K562 (cell line): ENCODE results near the gene EXOC3. TPM values are rescaled to one million over a fixed set of nuclear protein-coding genes. Genes with fewer than 3 reads are reported as not detected.

Experiments used
- ARNT ChIP-seq, 2 experiments: fragments of 450-650 bp; IDR thresholded peaks; 2 replicates each; pipeline ENCODE4 v1.6.1; 2016; ENCODE audit warnings: mild to moderate bottlenecking in 1 of 2
- CXXC5 ChIP-seq: fragments of 250-450 bp; sonication (Bioruptor Pico); IDR thresholded peaks from 2 replicates; pipeline ENCODE4 v1.8.0; 2022; ENCODE audit warnings: inconsistent platforms, mild to moderate bottlenecking, moderate library complexity
- E2F3 ChIP-seq: fragments of 250-450 bp; sonication (Bioruptor Pico); IDR thresholded peaks from 2 replicates; pipeline ENCODE4 v1.4.0; 2020; ENCODE audit warnings: mild to moderate bottlenecking
- JUN ChIP-seq, 2 experiments: sonication (generic) in 1 of 2; formaldehyde crosslinking in 1 of 2; IDR thresholded peaks; 2 replicates each; pipeline versions ENCODE4 v1.6.1 to v1.8.0; 2012 to 2022; ENCODE audit warnings: borderline replicate concordance in 2 of 2, mild to moderate bottlenecking in 2 of 2, improper control_type of control experiment in 1 of 2, low read depth in 1 of 2, low read length in 1 of 2, missing genetic modification reagents in 1 of 2
- KLF16 ChIP-seq: IDR thresholded peaks from 2 replicates; pipeline ENCODE4 v1.6.1; 2016; ENCODE audit warnings: antibody characterized with exemption
- NR2C2 ChIP-seq, 2 experiments: fragments of 200-800 bp in 1 of 2; sonication (Bioruptor generic) in 1 of 2; sonication (generic) in 1 of 2; formaldehyde crosslinking in 1 of 2; IDR thresholded peaks; 2 replicates each; pipeline versions ENCODE4 v1.6.1 to v1.8.0; 2016 to 2022; ENCODE audit warnings: mild to moderate bottlenecking in 1 of 2, missing compliant biosample characterization in 1 of 2, missing genetic modification characterization in 1 of 2, missing genetic modification reagents in 1 of 2
- RFX1 ChIP-seq: fragments of 450-650 bp; IDR thresholded peaks from 2 replicates; pipeline ENCODE4 v1.6.1; 2016; ENCODE audit warnings: mild to moderate bottlenecking, moderate library complexity
- RNF219 ChIP-seq: fragments of 250-450 bp; sonication (Bioruptor Pico); IDR thresholded peaks from 2 replicates; pipeline ENCODE4 v1.5.0; 2022; ENCODE audit warnings: mild to moderate bottlenecking
- SMARCE1 ChIP-seq: fragments of 450-650 bp; IDR thresholded peaks from 2 replicates; pipeline ENCODE4 v1.7.1; 2016; ENCODE audit warnings: mild to moderate bottlenecking
- THAP7 ChIP-seq: fragments of 250-450 bp; sonication (Bioruptor Pico); IDR thresholded peaks from 2 replicates; pipeline ENCODE4 v1.5.0; 2021
- ZNF121 ChIP-seq: sonication (generic); formaldehyde crosslinking; conservative IDR thresholded peaks from 2 replicates; pipeline ENCODE4 v1.8.0; 2022; ENCODE audit warnings: missing genetic modification reagents
- ZNF318 ChIP-seq, 2 experiments: fragments of 450-650 bp; IDR thresholded peaks; 2 replicates each; pipeline ENCODE4 v1.6.1; 2016; ENCODE audit warnings: mild to moderate bottlenecking in 2 of 2, borderline replicate concordance in 1 of 2, low read depth in 1 of 2, moderate library complexity in 1 of 2
- ZNF511 ChIP-seq: sonication (generic); formaldehyde crosslinking; IDR thresholded peaks from 2 replicates; pipeline ENCODE4 v1.8.0; 2022; ENCODE audit warnings: mild to moderate bottlenecking, missing genetic modification reagents
- ZNF644 ChIP-seq: fragments of 200-800 bp; sonication (Bioruptor generic); IDR thresholded peaks from 2 replicates; pipeline ENCODE4 v1.6.1; 2016; ENCODE audit warnings: low read depth, missing genetic modification characterization, missing compliant biosample characterization
- polyA plus RNA-seq, 8 experiments: library from polyadenylated mRNA; depleted of rRNA in 4 of 8; stranded (reverse) in 5 of 8; unstranded in 3 of 8; fragments of >200 nt; fragmentation: Nextera tagmentation in 2 of 8; fragmentation: Illumina TruSeq in 1 of 8; extraction: Ambion mirVana in 2 of 8; extraction: Trizol in 1 of 8; gene quantifications; 2 replicates each; pipeline versions ENCODE4 v1.2.1 to v1.2.3, GENCODE V29; 2011 to 2014; ENCODE audit warnings: inconsistent platforms in 1 of 8, missing spikeins in 1 of 8
- total RNA-seq, 7 experiments: library from RNA; depleted of rRNA in 6 of 7; stranded (reverse); fragments of >200 nt in 6 of 7; fragmentation: Illumina TruSeq in 2 of 7; extraction: Trizol in 2 of 7; gene quantifications; 2 replicates each; pipeline versions ENCODE4 v1.2.1 to v1.2.3, GENCODE V29; 2011 to 2021; ENCODE audit warnings: low replicate concordance in 1 of 7

The EXOC3 gene
- total and polyA plus RNA-seq, 9 of the 15 experiments (the other 6 are each of a cell fraction or from before 2014, with no cell fraction given), result 1.4 to 41.9 (median 22.4) TPM

GRCh38 chr5:472656-473550, 29.9 kb downstream of the EXOC3 start (continued):
- TF ChIP-seq ZNF318 (IDR thresholded peaks at IDR 0.05; ENCODE audit: borderline replicate concordance in 1 of 2, low read depth in 1 of 2) (no peak), KLF16 (no peak), SMARCE1 (no peak), THAP7 (CRISPR knock-in tag) (no peak), JUN (IDR thresholded peaks at IDR 0.05; ENCODE audit: borderline replicate concordance, low read depth, low read length) (no peak), JUN (CRISPR knock-in tag; IDR thresholded peaks at IDR 0.05; ENCODE audit: borderline replicate concordance) (peak; percentile 59; the same call in 1 of the 2 replicates), ZNF511 (0 out of 2 replicates have a peak, but pooled peaks have one; percentile 84), RFX1 (no peak), ZNF644 (peak; percentile 90; the same call in 1 of the 2 replicates), ARNT (IDR thresholded peaks at IDR 0.05) (no peak), RNF219 (CRISPR knock-in tag) (no peak), ZNF121 (no peak), NR2C2 (CRISPR knock-in tag; IDR thresholded peaks at IDR 0.05) (no peak), NR2C2 (tag; IDR thresholded peaks at IDR 0.05) (0 out of 2 replicates have a peak, but pooled peaks have one; percentile 41), CXXC5 (CRISPR knock-in tag) (peak; percentile 97), E2F3 (CRISPR knock-in tag) (peak; percentile 89)
